HL-60 (cell line): ENCODE measurements around the gene CABP2.

Experiments
- DNase-seq, 2 experiments: peaks; one replicate each; pipeline ENCODE4 v3.0.0-alpha.2; 2010 to 2020; ENCODE audit warnings: low read depth in 1 of 2, low spot score in 1 of 2
- H3K27ac ChIP-seq: fragments of 250-450 bp; sonication (Bioruptor Pico); replicated peaks from 2 replicates; pipeline ENCODE4 v1.5.1; 2020; ENCODE audit warnings: mild to moderate bottlenecking, moderate library complexity
- H3K27me3 ChIP-seq: fragments of 250-450 bp; sonication (Bioruptor Pico); 2 replicates; pipeline ENCODE4 v1.5.1; 2021; ENCODE audit warnings: mild to moderate bottlenecking, moderate library complexity; ENCODE audit not compliant: insufficient read depth, poor library complexity, severe bottlenecking
- H3K4me3 ChIP-seq: replicated peaks from 2 replicates; pipeline ENCODE4 v1.5.1; 2011; ENCODE audit warnings: mild to moderate bottlenecking, control low read depth, low read length; ENCODE audit not compliant: insufficient read depth
- CTCF ChIP-seq: IDR thresholded peaks from one replicate; pipeline ENCODE4 v1.5.1; 2011; ENCODE audit warnings: low read length, control low read depth, inconsistent platforms; ENCODE audit not compliant: insufficient read depth
- GABPA ChIP-seq: IDR thresholded peaks from 2 replicates; pipeline ENCODE4 v1.6.1; 2012; ENCODE audit warnings: low read depth
- POLR2AphosphoS5 ChIP-seq: IDR thresholded peaks from 2 replicates; pipeline ENCODE4 v1.6.1; 2012; ENCODE audit warnings: low read depth
- REST ChIP-seq: IDR thresholded peaks from 2 replicates; pipeline ENCODE4 v1.6.1; 2012; ENCODE audit warnings: low read depth; ENCODE audit not compliant: insufficient replicate concordance
- SPI1 ChIP-seq: IDR thresholded peaks from 2 replicates; pipeline ENCODE4 v1.6.1; 2012; ENCODE audit warnings: low read depth, mild to moderate bottlenecking, borderline replicate concordance

The CABP2 gene

GRCh38 chr11:67535561-67535960, 12.3 kb upstream of the CABP2 start:
- no peaks in the 10 kb centered on the region for H3K27me3 ChIP-seq
- no peak overlapping the region for H3K4me3 ChIP-seq
- H3K27ac ChIP-seq = no peak overlapping the region
- TF ChIP-seq CTCF (no peak), SPI1 (no peak), POLR2AphosphoS5 (no peak), REST (no peak), GABPA (no peak)
- DNase-seq = no peak

GRCh38 chr11:67534070-67534679, 10.9 kb upstream of the CABP2 start:
- no peak overlapping the region for H3K27ac ChIP-seq
- DNase-seq = no peak
- H3K27me3 ChIP-seq = no peaks in the 10 kb centered on the region
- TF ChIP-seq REST (no peak), POLR2AphosphoS5 (no peak), CTCF (no peak), SPI1 (no peak), GABPA (no peak)
- no peak overlapping the region for H3K4me3 ChIP-seq

GRCh38 chr11:67532889-67533288, 9.6 kb upstream of the CABP2 start:
- Histone ChIP-seq H3K4me3 (no peak overlapping the region), H3K27me3 (no peaks in the 10 kb centered on the region), H3K27ac (no peak overlapping the region)
- TF ChIP-seq SPI1 = no peak
- TF ChIP-seq GABPA = no peak
- no peak for TF ChIP-seq CTCF
- no peak for TF ChIP-seq REST
- DNase-seq = no peak
